Loucy (cell line): ENCODE data around the gene ZNF524.

Experiments used
- CTCF ChIP-seq: fragments of 200-600 bp; sonication (generic); conservative IDR thresholded peaks from 2 replicates; pipeline ENCODE4 v1.5.1; 2014; ENCODE audit warnings: mild to moderate bottlenecking, antibody characterized with exemption, low read length
- EZH2phosphoT487 ChIP-seq: fragments of 200-600 bp; IDR thresholded peaks from 2 replicates; pipeline ENCODE4 v1.6.1; 2018; ENCODE audit warnings: antibody characterized with exemption, mild to moderate bottlenecking, moderate library complexity, borderline replicate concordance

GRCh38 chr19:55613930-55614710 is 14.0 kb downstream of the ZNF524 start:
- TF ChIP-seq CTCF: no peak
- TF ChIP-seq EZH2phosphoT487: no peak
